Keratinocyte (primary cell): ENCODE measurements around the gene DSE. TPM values are rescaled to one million over a fixed set of nuclear protein-coding genes. Genes with fewer than 3 reads are reported as not detected.
A peak's percentile ranks its signal among the peaks of the same experiment; 100 is the strongest.

Experiments used
- DNase-seq: peaks from one replicate; pipeline ENCODE4 v3.0.0-alpha.2; 2011; ENCODE audit warnings: low read depth, missing footprints, low spot score
- FAIRE-seq: peaks from 2 replicates; lab custom pipeline; 2011; peaks lifted over from hg19 to GRCh38; lab: Jason Lieb, UNC
- H2AFZ ChIP-seq: 2 replicates; pipeline ENCODE4 v1.6.0; 2012; ENCODE audit warnings: low read length, control low read depth, inconsistent platforms; ENCODE audit not compliant: control insufficient read depth
- H3K27ac ChIP-seq: 2 replicates; pipeline ENCODE4 v1.5.1; 2011; ENCODE audit warnings: low read length; ENCODE audit not compliant: control insufficient read depth, insufficient read depth
- H3K27me3 ChIP-seq: 3 replicates; pipeline ENCODE4 v1.6.0; 2011; ENCODE audit warnings: low read length; ENCODE audit not compliant: control insufficient read depth, insufficient read depth; ENCODE audit errors: extremely low read depth
- H3K36me3 ChIP-seq, 2 experiments: 2 replicates in 1 of 2; 3 replicates in 1 of 2; pipeline ENCODE4 v1.5.1; 2011; ENCODE audit warnings: low read length in 2 of 2, mild to moderate bottlenecking in 1 of 2; ENCODE audit not compliant: control insufficient read depth in 2 of 2, insufficient read depth in 2 of 2; ENCODE audit errors: extremely low read depth in 1 of 2
- H3K4me1 ChIP-seq: 3 replicates; pipeline ENCODE4 v1.5.1; 2011; ENCODE audit warnings: low read length; ENCODE audit not compliant: control insufficient read depth, insufficient read depth; ENCODE audit errors: extremely low read depth
- H3K4me2 ChIP-seq: 3 replicates; pipeline ENCODE4 v1.6.0; 2011; ENCODE audit warnings: low read depth, low read length; ENCODE audit not compliant: control insufficient read depth, insufficient read depth; ENCODE audit errors: extremely low read depth
- H3K4me3 ChIP-seq, 3 experiments: fragments of 200-600 bp in 1 of 3; sonication (generic) in 1 of 3; 2 replicates in 2 of 3; 3 replicates in 1 of 3; pipeline ENCODE4 v1.5.1; 2011 to 2016; ENCODE audit warnings: low read length in 3 of 3, mild to moderate bottlenecking in 3 of 3, control low read depth in 2 of 3, inconsistent platforms in 1 of 3, low read depth in 1 of 3, mixed read lengths in 1 of 3, mixed run types in 1 of 3, moderate library complexity in 1 of 3; ENCODE audit not compliant: control insufficient read depth in 2 of 3, insufficient read depth in 2 of 3; ENCODE audit errors: extremely low read depth in 1 of 3
- H3K79me2 ChIP-seq: 2 replicates; pipeline ENCODE4 v1.6.0; 2012; ENCODE audit warnings: low read length; ENCODE audit not compliant: control insufficient read depth, insufficient read depth
- H3K9ac ChIP-seq: 3 replicates; pipeline ENCODE4 v1.6.0; 2011; ENCODE audit warnings: low read length; ENCODE audit not compliant: control insufficient read depth, insufficient read depth; ENCODE audit errors: extremely low read depth
- H3K9me1 ChIP-seq: 3 replicates; pipeline ENCODE4 v1.6.0; 2011; ENCODE audit warnings: low read length; ENCODE audit not compliant: control insufficient read depth, insufficient read depth; ENCODE audit errors: extremely low read depth
- H3K9me3 ChIP-seq: 2 replicates; pipeline ENCODE4 v1.5.1; 2012; ENCODE audit warnings: low read depth, low read length; ENCODE audit not compliant: control insufficient read depth
- H4K20me1 ChIP-seq: 3 replicates; pipeline ENCODE4 v1.6.0; 2011; ENCODE audit warnings: low read length; ENCODE audit not compliant: control insufficient read depth, insufficient read depth; ENCODE audit errors: extremely low read depth
- EZH2 ChIP-seq: IDR thresholded peaks from one replicate; pipeline ENCODE4 v1.6.1; 2012; ENCODE audit warnings: inconsistent platforms, mild to moderate bottlenecking, low read length, moderate library complexity
- dilution Hi-C: fragments of 300-500 bp; cut with MboI; formaldehyde crosslinking; loops from one replicate; pipeline ENCODE4 v1.7.0; 2020; ENCODE audit warnings: low sequenced_read_pairs; ENCODE audit not compliant: extremely low pct_ligation_motif_present
- polyA plus RNA-seq, 5 experiments: library from polyadenylated mRNA; depleted of rRNA in 3 of 5; stranded (reverse) in 3 of 5; stranded (forward) in 1 of 5; unstranded in 1 of 5; fragments of >200 nt; gene quantifications; 1 replicate in 1 of 5; 2 replicates in 3 of 5; 3 replicates in 1 of 5; pipeline versions ENCODE4 v1.2.1 to v1.2.3, GENCODE V29; 2011 to 2012; ENCODE audit warnings: missing spikeins in 2 of 5, low read depth in 1 of 5, low replicate concordance in 1 of 5
- TF ChIP-seq, protein P1 (sequence below), 3 experiments: IDR thresholded peaks in 1 of 3; conservative IDR thresholded peaks in 1 of 3; optimal IDR thresholded peaks in 1 of 3; 2 replicates in 2 of 3; 3 replicates in 1 of 3; pipeline versions ENCODE3 to v1.5.1; 2011; ENCODE audit warnings: low read length in 3 of 3, mild to moderate bottlenecking in 3 of 3, moderate library complexity in 2 of 3, control low read depth in 1 of 3, inconsistent platforms in 1 of 3; ENCODE audit not compliant: insufficient read depth in 2 of 3; ENCODE audit errors: extremely low read depth in 1 of 3

DSE gene
- polyA plus RNA-seq, 1 donor (not counting 4 experiments of a cell fraction or from before 2014, with no cell fraction given): 99.7 TPM

DNA sequence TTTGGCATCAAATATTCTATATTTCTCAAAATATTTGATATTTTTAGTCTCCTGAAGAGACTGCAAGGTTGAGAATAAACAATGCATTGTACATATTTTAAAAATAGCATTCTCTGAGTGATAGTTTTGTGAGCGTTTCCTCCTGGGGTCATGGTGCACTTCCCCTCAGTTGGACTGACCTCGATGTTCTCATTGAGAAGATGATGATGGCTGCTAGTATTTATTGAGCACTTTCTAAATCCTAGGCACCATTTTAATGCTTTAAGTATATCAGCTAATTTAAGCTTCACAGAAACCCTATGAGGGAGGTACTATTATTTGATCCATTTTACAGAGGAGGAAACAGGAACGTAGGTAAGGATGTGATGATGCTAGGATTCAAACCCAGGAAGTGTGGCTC, 18.2 kb downstream of the DSE start:
- no peaks in the 10 kb centered on the region for H3K9me3 ChIP-seq
- DNase-seq: no peak
- peaks cover 65% of the 10 kb centered on the region for H3K4me1 ChIP-seq
- H3K4me2 ChIP-seq: no peak overlapping the region
- no peak overlapping the region for H3K9ac ChIP-seq
- TF ChIP-seq EZH2: no peak
- TF ChIP-seq, protein P1, sequence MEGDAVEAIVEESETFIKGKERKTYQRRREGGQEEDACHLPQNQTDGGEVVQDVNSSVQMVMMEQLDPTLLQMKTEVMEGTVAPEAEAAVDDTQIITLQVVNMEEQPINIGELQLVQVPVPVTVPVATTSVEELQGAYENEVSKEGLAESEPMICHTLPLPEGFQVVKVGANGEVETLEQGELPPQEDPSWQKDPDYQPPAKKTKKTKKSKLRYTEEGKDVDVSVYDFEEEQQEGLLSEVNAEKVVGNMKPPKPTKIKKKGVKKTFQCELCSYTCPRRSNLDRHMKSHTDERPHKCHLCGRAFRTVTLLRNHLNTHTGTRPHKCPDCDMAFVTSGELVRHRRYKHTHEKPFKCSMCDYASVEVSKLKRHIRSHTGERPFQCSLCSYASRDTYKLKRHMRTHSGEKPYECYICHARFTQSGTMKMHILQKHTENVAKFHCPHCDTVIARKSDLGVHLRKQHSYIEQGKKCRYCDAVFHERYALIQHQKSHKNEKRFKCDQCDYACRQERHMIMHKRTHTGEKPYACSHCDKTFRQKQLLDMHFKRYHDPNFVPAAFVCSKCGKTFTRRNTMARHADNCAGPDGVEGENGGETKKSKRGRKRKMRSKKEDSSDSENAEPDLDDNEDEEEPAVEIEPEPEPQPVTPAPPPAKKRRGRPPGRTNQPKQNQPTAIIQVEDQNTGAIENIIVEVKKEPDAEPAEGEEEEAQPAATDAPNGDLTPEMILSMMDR (optimal IDR thresholded peaks at IDR 0.05 in 1 of 3, IDR thresholded peaks at IDR 0.05 in 1 of 3, conservative IDR thresholded peaks at IDR 0.05 in 1 of 3; ENCODE audit: extremely low read depth in 1 of 3, insufficient read depth in 2 of 3, low read length in 3 of 3): no peak
- H3K4me3 ChIP-seq: no peak overlapping the region
- no peaks in the 10 kb centered on the region for H3K27me3 ChIP-seq
- dilution Hi-C loops: no loop called here
- FAIRE-seq: no peak
- no peaks in the 10 kb centered on the region for H4K20me1 ChIP-seq
- H2AFZ ChIP-seq: no peak overlapping the region
- H3K9me1 ChIP-seq: no peaks in the 10 kb centered on the region
- H3K79me2 ChIP-seq: peaks cover 72% of the 10 kb centered on the region
- no peaks in the 10 kb centered on the region for H3K36me3 ChIP-seq
- peak overlapping the region; percentile 99 for H3K27ac ChIP-seq

DNA sequence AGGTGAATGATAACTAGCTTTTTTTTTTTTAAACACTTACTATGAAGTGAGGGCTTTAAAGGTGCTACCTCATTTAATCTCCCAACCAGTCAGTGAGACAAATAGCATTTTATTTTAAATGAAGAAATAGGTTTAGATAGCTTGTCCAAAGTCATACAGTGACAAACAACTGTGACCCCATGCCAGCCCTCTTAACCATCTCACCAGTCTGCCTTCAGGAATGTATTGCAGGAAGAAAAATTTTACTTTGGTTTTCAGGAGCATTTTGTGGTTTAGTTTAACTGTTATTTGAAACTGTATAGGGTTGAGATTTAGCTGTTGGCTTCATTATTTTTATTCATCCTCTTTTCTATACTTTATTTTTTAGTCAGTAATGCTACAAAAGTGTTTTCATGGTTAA, 18.6 kb downstream of the DSE start:
- no peaks in the 10 kb centered on the region for H3K9me3 ChIP-seq
- H4K20me1 ChIP-seq: no peaks in the 10 kb centered on the region
- no peak overlapping the region for H3K4me2 ChIP-seq
- H3K36me3 ChIP-seq: no peaks in the 10 kb centered on the region
- TF ChIP-seq EZH2: no peak
- TF ChIP-seq, protein P1 (optimal IDR thresholded peaks at IDR 0.05 in 1 of 3, IDR thresholded peaks at IDR 0.05 in 1 of 3, conservative IDR thresholded peaks at IDR 0.05 in 1 of 3; ENCODE audit: extremely low read depth in 1 of 3, insufficient read depth in 2 of 3, low read length in 3 of 3): no peak
- dilution Hi-C loops: no loop called here
- FAIRE-seq (no peak), DNase-seq (no peak)
- H3K27me3 ChIP-seq: no peaks in the 10 kb centered on the region
- peak overlapping the region; percentile 99 for H3K27ac ChIP-seq
- peaks cover 65% of the 10 kb centered on the region for H3K4me1 ChIP-seq
- H3K9me1 ChIP-seq: no peaks in the 10 kb centered on the region
- H2AFZ ChIP-seq: no peak overlapping the region
- H3K9ac ChIP-seq: no peak overlapping the region
- no peak overlapping the region for H3K4me3 ChIP-seq
- H3K79me2 ChIP-seq: peaks cover 72% of the 10 kb centered on the region
